Endothelial cell of umbilical vein (primary cell): Measurements from ENCODE around the gene DMD.

Source experiments
- EZH2 ChIP-seq: IDR thresholded peaks from 2 replicates; pipeline ENCODE4 v1.6.1; 2012; ENCODE audit warnings: borderline replicate concordance, low read depth, mild to moderate bottlenecking, moderate library complexity, low read length, inconsistent platforms; ENCODE audit not compliant: severe bottlenecking
- POLR2A ChIP-seq: IDR thresholded peaks from 2 replicates; pipeline ENCODE4 v1.6.1; 2012; ENCODE audit warnings: low read depth, mild to moderate bottlenecking, control low read depth, low read length
- POLR2AphosphoS5 ChIP-seq: IDR thresholded peaks from 2 replicates; pipeline ENCODE4 v1.6.1; 2012; ENCODE audit warnings: low read depth, mild to moderate bottlenecking, control low read depth, low read length, moderate library complexity; ENCODE audit not compliant: insufficient read depth
- TF ChIP-seq, protein P1 (sequence below), 2 donors: IDR thresholded peaks; 1 replicate in 1 of 2; 2 replicates in 1 of 2; pipeline ENCODE4 v1.5.1; 2011; ENCODE audit warnings: low read length in 2 of 2, mild to moderate bottlenecking in 2 of 2, moderate library complexity in 2 of 2, control low read depth in 1 of 2, inconsistent platforms in 1 of 2, low read depth in 1 of 2; ENCODE audit not compliant: insufficient read depth in 1 of 2; ENCODE audit errors: extremely low read depth in 1 of 2

DNA sequence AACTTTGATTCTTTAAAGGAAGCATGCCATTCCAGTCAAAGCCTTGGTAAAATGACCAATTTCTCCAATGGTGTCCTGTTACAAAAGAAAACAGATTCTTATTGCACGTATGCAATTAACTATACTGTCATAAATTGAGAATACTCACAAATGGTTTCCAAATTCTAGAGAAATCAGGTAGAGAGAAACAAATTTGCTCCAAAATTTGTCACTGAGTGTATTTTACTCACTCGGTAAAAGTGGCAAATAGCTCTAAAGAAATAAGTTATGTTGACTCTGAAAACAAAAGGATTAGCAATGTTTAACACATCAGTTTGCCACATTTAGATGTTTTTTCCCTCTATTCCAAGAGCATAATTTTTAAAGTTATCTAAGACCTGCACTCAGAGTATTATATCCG lies 133.1 kb downstream of the DMD start:
- TF ChIP-seq, protein P1, sequence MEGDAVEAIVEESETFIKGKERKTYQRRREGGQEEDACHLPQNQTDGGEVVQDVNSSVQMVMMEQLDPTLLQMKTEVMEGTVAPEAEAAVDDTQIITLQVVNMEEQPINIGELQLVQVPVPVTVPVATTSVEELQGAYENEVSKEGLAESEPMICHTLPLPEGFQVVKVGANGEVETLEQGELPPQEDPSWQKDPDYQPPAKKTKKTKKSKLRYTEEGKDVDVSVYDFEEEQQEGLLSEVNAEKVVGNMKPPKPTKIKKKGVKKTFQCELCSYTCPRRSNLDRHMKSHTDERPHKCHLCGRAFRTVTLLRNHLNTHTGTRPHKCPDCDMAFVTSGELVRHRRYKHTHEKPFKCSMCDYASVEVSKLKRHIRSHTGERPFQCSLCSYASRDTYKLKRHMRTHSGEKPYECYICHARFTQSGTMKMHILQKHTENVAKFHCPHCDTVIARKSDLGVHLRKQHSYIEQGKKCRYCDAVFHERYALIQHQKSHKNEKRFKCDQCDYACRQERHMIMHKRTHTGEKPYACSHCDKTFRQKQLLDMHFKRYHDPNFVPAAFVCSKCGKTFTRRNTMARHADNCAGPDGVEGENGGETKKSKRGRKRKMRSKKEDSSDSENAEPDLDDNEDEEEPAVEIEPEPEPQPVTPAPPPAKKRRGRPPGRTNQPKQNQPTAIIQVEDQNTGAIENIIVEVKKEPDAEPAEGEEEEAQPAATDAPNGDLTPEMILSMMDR (IDR thresholded peaks at IDR 0.05; ENCODE audit: extremely low read depth in 1 of 2, insufficient read depth in 1 of 2, low read depth in 1 of 2, low read length in 2 of 2): no peak
- no peak for TF ChIP-seq EZH2
- TF ChIP-seq POLR2A: no peak
- TF ChIP-seq POLR2AphosphoS5: no peak
